SK-N-SH treated with all-trans-retinoic acid at 6 μM for 48 hours (cell line): ENCODE data around the gene MICA.

Experiments used
- ARNTL ChIP-seq: fragments of 450-650 bp; formaldehyde crosslinking; IDR thresholded peaks from 2 replicates; pipeline ENCODE4 v1.5.0; 2020; ENCODE audit warnings: low read depth, mild to moderate bottlenecking, moderate library complexity, borderline replicate concordance
- BACH2 ChIP-seq: fragments of 250-450 bp; sonication (Bioruptor Pico); IDR thresholded peaks from 2 replicates; pipeline ENCODE4 v1.9.0; 2021; ENCODE audit warnings: mild to moderate bottlenecking, borderline replicate concordance
- ESRRG ChIP-seq: fragments of 250-450 bp; sonication (Bioruptor Pico); IDR thresholded peaks from 2 replicates; pipeline ENCODE4 v1.6.1; 2021; ENCODE audit warnings: mild to moderate bottlenecking
- TCF4 ChIP-seq: fragments of 250-450 bp; sonication (Bioruptor Pico); IDR thresholded peaks from 2 replicates; pipeline ENCODE4 v1.8.0; 2021; ENCODE audit warnings: mild to moderate bottlenecking, moderate library complexity, borderline replicate concordance
- TOX ChIP-seq: fragments of 250-450 bp; sonication (Bioruptor Pico); IDR thresholded peaks from 2 replicates; pipeline ENCODE4 v1.8.0; 2021; ENCODE audit warnings: mild to moderate bottlenecking, moderate library complexity, borderline replicate concordance
- ZC3H10 ChIP-seq: fragments of 250-450 bp; sonication (Bioruptor Pico); IDR thresholded peaks from 2 replicates; pipeline ENCODE4 v1.5.1; 2021; ENCODE audit warnings: mild to moderate bottlenecking, moderate library complexity
- ZFP3 ChIP-seq: fragments of 250-450 bp; sonication (Bioruptor Pico); IDR thresholded peaks from 2 replicates; pipeline ENCODE4 v1.5.0; 2020; ENCODE audit warnings: mild to moderate bottlenecking, moderate library complexity
- ZFP30 ChIP-seq: fragments of 450-650 bp; formaldehyde crosslinking; IDR thresholded peaks from 2 replicates; pipeline ENCODE4 v1.5.0; 2022; ENCODE audit warnings: mild to moderate bottlenecking, moderate library complexity
- ZNF565 ChIP-seq: fragments of 450-650 bp; formaldehyde crosslinking; conservative IDR thresholded peaks from 2 replicates; pipeline ENCODE4 v1.5.0; 2020; ENCODE audit warnings: low read depth, mild to moderate bottlenecking, moderate library complexity
- TF ChIP-seq, protein P1 (sequence below): fragments of 250-450 bp; sonication (Bioruptor Pico); IDR thresholded peaks from 2 replicates; pipeline ENCODE4 v1.8.0; 2021; ENCODE audit warnings: low read depth, mild to moderate bottlenecking, moderate library complexity, borderline replicate concordance
- TF ChIP-seq, protein P2 (sequence below): fragments of 250-450 bp; sonication (Bioruptor Pico); IDR thresholded peaks from 2 replicates; pipeline ENCODE4 v1.5.0; 2020; ENCODE audit warnings: mild to moderate bottlenecking, moderate library complexity

DNA sequence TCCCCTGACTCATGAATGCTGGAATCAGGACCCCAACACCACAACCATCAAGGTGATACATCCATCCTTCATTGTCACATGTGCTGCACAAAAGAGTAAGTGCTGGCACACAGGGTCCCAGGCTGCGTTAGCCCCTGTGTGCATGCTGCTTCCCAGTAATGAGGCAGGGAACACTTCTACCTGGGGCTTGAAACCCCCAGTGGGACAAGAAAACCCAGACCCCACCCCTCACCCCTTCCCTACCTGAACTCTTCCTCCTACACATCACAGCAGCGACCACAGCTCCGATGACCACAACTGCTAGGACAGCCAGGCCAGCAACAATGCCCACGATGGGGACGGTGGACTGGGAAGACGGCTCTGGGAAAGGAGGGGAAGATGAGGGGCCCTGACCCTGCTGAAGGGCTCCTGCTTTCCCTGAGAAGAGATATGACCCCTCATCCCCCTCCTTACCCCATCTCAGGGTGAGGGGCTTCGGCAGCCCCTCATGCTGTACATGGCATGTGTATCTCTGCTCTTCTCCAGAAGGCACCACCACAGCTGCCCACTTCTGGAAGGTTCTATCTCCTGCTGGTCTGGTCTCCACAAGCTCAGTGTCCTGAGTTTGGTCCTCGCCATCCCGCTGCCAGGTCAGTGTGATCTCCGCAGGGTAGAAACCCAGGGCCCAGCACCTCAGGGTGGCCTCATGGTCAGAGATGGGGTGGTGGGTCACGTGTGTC is 48.4 kb upstream of the MICA start:
- TF ChIP-seq ZNF565 (CRISPR knock-in tag) = no peak
- TF ChIP-seq ESRRG (CRISPR knock-in tag) = no peak
- no peak for TF ChIP-seq BACH2
- TF ChIP-seq ARNTL (CRISPR knock-in tag) = no peak
- TF ChIP-seq, protein P1, sequence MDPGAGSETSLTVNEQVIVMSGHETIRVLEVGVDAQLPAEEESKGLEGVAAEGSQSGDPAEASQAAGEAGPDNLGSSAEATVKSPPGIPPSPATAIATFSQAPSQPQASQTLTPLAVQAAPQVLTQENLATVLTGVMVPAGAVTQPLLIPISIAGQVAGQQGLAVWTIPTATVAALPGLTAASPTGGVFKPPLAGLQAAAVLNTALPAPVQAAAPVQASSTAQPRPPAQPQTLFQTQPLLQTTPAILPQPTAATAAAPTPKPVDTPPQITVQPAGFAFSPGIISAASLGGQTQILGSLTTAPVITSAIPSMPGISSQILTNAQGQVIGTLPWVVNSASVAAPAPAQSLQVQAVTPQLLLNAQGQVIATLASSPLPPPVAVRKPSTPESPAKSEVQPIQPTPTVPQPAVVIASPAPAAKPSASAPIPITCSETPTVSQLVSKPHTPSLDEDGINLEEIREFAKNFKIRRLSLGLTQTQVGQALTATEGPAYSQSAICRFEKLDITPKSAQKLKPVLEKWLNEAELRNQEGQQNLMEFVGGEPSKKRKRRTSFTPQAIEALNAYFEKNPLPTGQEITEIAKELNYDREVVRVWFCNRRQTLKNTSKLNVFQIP (CRISPR knock-in tag) = no peak
- TF ChIP-seq ZFP30 = no peak
- TF ChIP-seq, protein P2, sequence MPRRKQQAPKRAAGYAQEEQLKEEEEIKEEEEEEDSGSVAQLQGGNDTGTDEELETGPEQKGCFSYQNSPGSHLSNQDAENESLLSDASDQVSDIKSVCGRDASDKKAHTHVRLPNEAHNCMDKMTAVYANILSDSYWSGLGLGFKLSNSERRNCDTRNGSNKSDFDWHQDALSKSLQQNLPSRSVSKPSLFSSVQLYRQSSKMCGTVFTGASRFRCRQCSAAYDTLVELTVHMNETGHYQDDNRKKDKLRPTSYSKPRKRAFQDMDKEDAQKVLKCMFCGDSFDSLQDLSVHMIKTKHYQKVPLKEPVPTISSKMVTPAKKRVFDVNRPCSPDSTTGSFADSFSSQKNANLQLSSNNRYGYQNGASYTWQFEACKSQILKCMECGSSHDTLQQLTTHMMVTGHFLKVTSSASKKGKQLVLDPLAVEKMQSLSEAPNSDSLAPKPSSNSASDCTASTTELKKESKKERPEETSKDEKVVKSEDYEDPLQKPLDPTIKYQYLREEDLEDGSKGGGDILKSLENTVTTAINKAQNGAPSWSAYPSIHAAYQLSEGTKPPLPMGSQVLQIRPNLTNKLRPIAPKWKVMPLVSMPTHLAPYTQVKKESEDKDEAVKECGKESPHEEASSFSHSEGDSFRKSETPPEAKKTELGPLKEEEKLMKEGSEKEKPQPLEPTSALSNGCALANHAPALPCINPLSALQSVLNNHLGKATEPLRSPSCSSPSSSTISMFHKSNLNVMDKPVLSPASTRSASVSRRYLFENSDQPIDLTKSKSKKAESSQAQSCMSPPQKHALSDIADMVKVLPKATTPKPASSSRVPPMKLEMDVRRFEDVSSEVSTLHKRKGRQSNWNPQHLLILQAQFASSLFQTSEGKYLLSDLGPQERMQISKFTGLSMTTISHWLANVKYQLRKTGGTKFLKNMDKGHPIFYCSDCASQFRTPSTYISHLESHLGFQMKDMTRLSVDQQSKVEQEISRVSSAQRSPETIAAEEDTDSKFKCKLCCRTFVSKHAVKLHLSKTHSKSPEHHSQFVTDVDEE (CRISPR knock-in tag) = no peak
- no peak for TF ChIP-seq TCF4
- no peak for TF ChIP-seq ZC3H10 (CRISPR knock-in tag)
- no peak for TF ChIP-seq ZFP3 (CRISPR knock-in tag)
- TF ChIP-seq TOX (CRISPR knock-in tag) = no peak
